GM12892 (cell line): ENCODE measurements around the gene NTN5.

ENCODE experiments used
- POLR2A ChIP-seq: IDR thresholded peaks from 2 replicates; pipeline ENCODE4 v1.6.1; 2011; ENCODE audit warnings: low read depth, low read length, control low read depth
- POLR2AphosphoS5 ChIP-seq: IDR thresholded peaks from 2 replicates; pipeline ENCODE4 v1.6.1; 2011; ENCODE audit warnings: low read depth, low read length, control low read depth
- TAF1 ChIP-seq: IDR thresholded peaks from 2 replicates; pipeline ENCODE4 v1.6.1; 2011; ENCODE audit warnings: low read depth, mild to moderate bottlenecking, control low read depth, low read length, borderline replicate concordance

GRCh38 chr19:48672994-48673393, at the start of gene NTN5:
- no peak for TF ChIP-seq POLR2AphosphoS5
- TF ChIP-seq POLR2A = no peak
- TF ChIP-seq TAF1 = no peak
